GM19395 (cell line): ENCODE data around the gene HNF1B.

Source experiments
- ATAC-seq: cut with Tn5 transposase; IDR thresholded peaks from one replicate; pipeline ENCODE4 v1.9.1; 2021; ENCODE audit warnings: mild to moderate bottlenecking, moderate library complexity; ENCODE audit not compliant: unreplicated experiment

HNF1B gene

GRCh38 chr17:37674511-37674910, 70.3 kb downstream of the HNF1B start:
- ATAC-seq = no peak

GRCh38 chr17:37673386-37673785, 71.5 kb downstream of the HNF1B start:
- ATAC-seq = no peak

GRCh38 chr17:37672548-37673078, 72.2 kb downstream of the HNF1B start:
- no peak for ATAC-seq

GRCh38 chr17:37671824-37672547, 72.9 kb downstream of the HNF1B start:
- no peak for ATAC-seq

- ATAC-seq = no peak
Observed at GRCh38 chr17:37671028-37671823, 73.6 kb downstream of the HNF1B start.

GRCh38 chr17:37667039-37667438, 77.8 kb downstream of the HNF1B start:
- no peak for ATAC-seq

- no peak for ATAC-seq
Observed at GRCh38 chr17:37664214-37664613, 80.6 kb downstream of the HNF1B start.

GRCh38 chr17:37662353-37662752, 82.5 kb downstream of the HNF1B start:
- no peak for ATAC-seq

- ATAC-seq = no peak
Observed at GRCh38 chr17:37661400-37662014, 83.4 kb downstream of the HNF1B start.

GRCh38 chr17:37659925-37660324, 84.9 kb downstream of the HNF1B start:
- ATAC-seq = no peak

- no peak for ATAC-seq
Observed at GRCh38 chr17:37657202-37657601, 87.7 kb downstream of the HNF1B start.

GRCh38 chr17:37651849-37652248, 93.0 kb downstream of the HNF1B start:
- no peak for ATAC-seq

- no peak for ATAC-seq
Observed at GRCh38 chr17:37650419-37651003, 94.3 kb downstream of the HNF1B start.

GRCh38 chr17:37648555-37648954, 96.3 kb downstream of the HNF1B start:
- no peak for ATAC-seq

- no peak for ATAC-seq
Observed at GRCh38 chr17:37647856-37648255, 97.0 kb downstream of the HNF1B start.

- ATAC-seq = no peak
Observed at GRCh38 chr17:37643869-37644268, 101.0 kb downstream of the HNF1B start.

- peak; percentile 89 for ATAC-seq
Observed at GRCh38 chr17:37643118-37643766, 101.6 kb downstream of the HNF1B start, which contains the start of gene DDX52. TSS of gene DDX52 (minus strand) at chr17:37643446. CDS start at chr17:37643420, 26 bp downstream.

- ATAC-seq = no peak
Observed at GRCh38 chr17:37642681-37643080, 102.2 kb downstream of the HNF1B start.

- ATAC-seq = no peak
Observed at GRCh38 chr17:37640015-37640414, 104.8 kb downstream of the HNF1B start.

GRCh38 chr17:37637956-37638355, 106.9 kb downstream of the HNF1B start:
- ATAC-seq = no peak
